ENCODE results near the gene RAB4A.

RAB4A gene

DNA sequence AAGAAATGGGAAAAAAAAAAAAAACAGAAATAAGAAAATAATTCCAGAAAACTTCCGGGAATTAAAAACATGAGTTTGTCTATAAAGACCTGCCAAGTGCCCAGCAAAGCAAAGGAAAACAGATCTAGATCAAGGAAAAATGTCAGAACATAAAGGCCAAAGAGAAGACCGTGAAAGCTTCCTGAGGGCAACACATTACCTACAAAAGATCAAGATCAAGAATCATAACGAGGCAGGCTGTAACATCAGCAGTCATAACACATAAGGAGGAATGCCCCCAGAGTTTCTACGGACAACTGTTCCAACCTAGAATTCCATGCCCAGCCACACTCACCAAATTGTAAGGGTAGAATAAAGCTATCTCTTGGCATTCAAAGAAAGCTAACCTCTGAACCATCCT, 68.2 kb downstream of the RAB4A start:
- no peak for DNase-seq (ENCODE audit: low read depth in 1 of 2, low spot score in 1 of 2)
- H3K27ac ChIP-seq (replicated peaks) = no peak overlapping the region
- no peaks in the 10 kb centered on the region for H3K27me3 ChIP-seq (ENCODE audit: insufficient read depth, poor library complexity, severe bottlenecking)
- TF ChIP-seq SPI1 (IDR thresholded peaks at IDR 0.05; ENCODE audit: borderline replicate concordance, low read depth) (no peak), GABPA (IDR thresholded peaks at IDR 0.05; ENCODE audit: low read depth) (no peak)
- no peak overlapping the region for H3K4me3 ChIP-seq (replicated peaks; ENCODE audit: insufficient read depth, low read length)

DNA sequence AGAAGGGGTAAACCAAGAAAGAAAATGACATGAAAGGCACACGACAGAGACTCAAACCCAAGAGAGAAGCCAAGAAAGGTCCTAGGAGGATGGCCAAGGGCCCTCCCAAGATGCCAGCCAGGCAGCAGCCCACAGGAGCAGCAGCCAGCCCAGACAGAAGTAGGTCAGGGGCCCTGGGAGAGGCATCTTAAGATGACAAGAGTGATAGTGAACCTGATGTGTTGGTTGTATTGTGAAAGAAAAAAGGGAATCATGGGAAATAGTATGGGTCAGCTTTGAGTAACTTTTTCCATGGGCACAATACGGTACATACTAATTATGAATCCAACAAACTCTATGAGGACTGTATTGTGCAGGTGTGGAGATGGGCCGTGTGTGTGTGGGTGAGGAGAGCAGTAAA, 68.6 kb downstream of the RAB4A start:
- peak in 1 of 2 experiments; percentile 11 for DNase-seq (ENCODE audit: low read depth in 1 of 2, low spot score in 1 of 2)
- Histone ChIP-seq H3K27me3 (ENCODE audit: insufficient read depth, poor library complexity, severe bottlenecking) (no peaks in the 10 kb centered on the region), H3K27ac (replicated peaks) (no peak overlapping the region), H3K4me3 (replicated peaks; ENCODE audit: insufficient read depth, low read length) (no peak overlapping the region)
- TF ChIP-seq REST (IDR thresholded peaks at IDR 0.05; ENCODE audit: insufficient replicate concordance, low read depth) (no peak), SPI1 (IDR thresholded peaks at IDR 0.05; ENCODE audit: borderline replicate concordance, low read depth) (no peak), POLR2AphosphoS5 (IDR thresholded peaks at IDR 0.05; ENCODE audit: low read depth) (no peak), GABPA (IDR thresholded peaks at IDR 0.05; ENCODE audit: low read depth) (no peak)
- TF ChIP-seq, protein P1, sequence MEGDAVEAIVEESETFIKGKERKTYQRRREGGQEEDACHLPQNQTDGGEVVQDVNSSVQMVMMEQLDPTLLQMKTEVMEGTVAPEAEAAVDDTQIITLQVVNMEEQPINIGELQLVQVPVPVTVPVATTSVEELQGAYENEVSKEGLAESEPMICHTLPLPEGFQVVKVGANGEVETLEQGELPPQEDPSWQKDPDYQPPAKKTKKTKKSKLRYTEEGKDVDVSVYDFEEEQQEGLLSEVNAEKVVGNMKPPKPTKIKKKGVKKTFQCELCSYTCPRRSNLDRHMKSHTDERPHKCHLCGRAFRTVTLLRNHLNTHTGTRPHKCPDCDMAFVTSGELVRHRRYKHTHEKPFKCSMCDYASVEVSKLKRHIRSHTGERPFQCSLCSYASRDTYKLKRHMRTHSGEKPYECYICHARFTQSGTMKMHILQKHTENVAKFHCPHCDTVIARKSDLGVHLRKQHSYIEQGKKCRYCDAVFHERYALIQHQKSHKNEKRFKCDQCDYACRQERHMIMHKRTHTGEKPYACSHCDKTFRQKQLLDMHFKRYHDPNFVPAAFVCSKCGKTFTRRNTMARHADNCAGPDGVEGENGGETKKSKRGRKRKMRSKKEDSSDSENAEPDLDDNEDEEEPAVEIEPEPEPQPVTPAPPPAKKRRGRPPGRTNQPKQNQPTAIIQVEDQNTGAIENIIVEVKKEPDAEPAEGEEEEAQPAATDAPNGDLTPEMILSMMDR (IDR thresholded peaks at IDR 0.05; ENCODE audit: insufficient read depth, low read length) = no peak

- Histone ChIP-seq H3K4me3 (replicated peaks; ENCODE audit: insufficient read depth, low read length) (peak overlapping the region; percentile 82), H3K27me3 (ENCODE audit: insufficient read depth, poor library complexity, severe bottlenecking) (no peaks in the 10 kb centered on the region), H3K27ac (replicated peaks) (no peak overlapping the region; the same call in 1 of the 2 replicates)
- no peak for TF ChIP-seq POLR2AphosphoS5 (IDR thresholded peaks at IDR 0.05; ENCODE audit: low read depth)
- TF ChIP-seq, protein P1 (IDR thresholded peaks at IDR 0.05; ENCODE audit: insufficient read depth, low read length) = no peak
- TF ChIP-seq SPI1 (IDR thresholded peaks at IDR 0.05; ENCODE audit: borderline replicate concordance, low read depth) = no peak
- no peak for TF ChIP-seq REST (IDR thresholded peaks at IDR 0.05; ENCODE audit: insufficient replicate concordance, low read depth)
- TF ChIP-seq GABPA (IDR thresholded peaks at IDR 0.05; ENCODE audit: low read depth) = no peak
- DNase-seq (ENCODE audit: low read depth in 1 of 2, low spot score in 1 of 2) = no peak
Measured at GRCh38 chr1:229340496-229340895, 69.6 kb downstream of the RAB4A start.

DNA sequence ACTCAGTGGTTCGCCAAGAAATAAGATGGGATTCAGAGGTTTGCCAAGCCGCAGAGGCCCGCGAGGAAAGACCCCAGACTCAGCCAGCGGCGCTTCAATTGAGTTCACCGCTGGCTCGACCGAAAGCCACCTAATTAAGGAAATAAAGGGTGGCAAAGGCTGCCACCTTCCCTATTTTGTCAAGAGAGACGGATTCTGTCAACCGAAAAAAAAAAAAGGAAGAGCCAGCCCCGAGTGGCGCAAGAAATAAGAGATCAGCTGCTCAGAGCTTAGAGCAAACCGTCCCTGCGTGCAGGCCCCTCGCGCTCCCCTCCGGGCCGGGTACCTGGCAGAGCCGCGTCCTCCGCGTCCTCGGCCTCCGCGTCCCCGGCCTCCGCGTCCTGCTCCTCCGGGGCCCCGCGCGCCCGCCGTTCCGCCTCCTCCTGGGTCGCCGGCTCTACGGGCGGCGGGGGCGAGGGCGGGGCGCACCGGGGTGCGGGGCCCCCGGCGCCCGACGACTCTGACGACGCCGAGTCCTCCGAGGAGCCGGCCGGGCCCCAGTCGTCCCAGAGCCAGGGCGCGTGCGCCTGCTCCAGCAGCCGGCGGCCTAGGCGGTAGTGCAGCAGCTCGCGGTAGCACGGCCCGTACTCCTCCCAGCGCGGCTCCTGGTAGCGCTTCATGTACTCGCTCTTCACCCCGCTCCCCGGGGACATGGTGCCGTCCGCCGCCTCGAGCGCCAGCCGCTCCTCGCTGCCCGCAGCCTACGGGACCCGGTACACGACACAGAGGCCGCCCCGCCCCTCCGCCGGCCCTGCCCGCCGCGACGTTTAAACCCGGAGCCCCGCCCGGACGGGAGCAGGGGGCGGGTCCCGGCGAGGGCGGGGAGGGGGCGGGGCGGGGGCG, 71.1 kb downstream of the RAB4A start:
- TF ChIP-seq REST (IDR thresholded peaks at IDR 0.05; ENCODE audit: insufficient replicate concordance, low read depth) (peak; percentile 50), GABPA (IDR thresholded peaks at IDR 0.05; ENCODE audit: low read depth) (no peak), POLR2AphosphoS5 (IDR thresholded peaks at IDR 0.05; ENCODE audit: low read depth) (peak; percentile 27; the same call in 1 of the 2 replicates), SPI1 (IDR thresholded peaks at IDR 0.05; ENCODE audit: borderline replicate concordance, low read depth) (peak; percentile 95)
- TF ChIP-seq, protein P1 (IDR thresholded peaks at IDR 0.05; ENCODE audit: insufficient read depth, low read length) = no peak
- H3K27me3 ChIP-seq (ENCODE audit: insufficient read depth, poor library complexity, severe bottlenecking) = no peaks in the 10 kb centered on the region
- peak overlapping the region; percentile 82 for H3K4me3 ChIP-seq (replicated peaks; ENCODE audit: insufficient read depth, low read length)
- DNase-seq (ENCODE audit: low read depth in 1 of 2, low spot score in 1 of 2) = peak; percentile 54 to 84
- H3K27ac ChIP-seq (replicated peaks) = peak overlapping the region; percentile 95
